ENCODE results near the gene RNF26. TPM values are rescaled to one million over a fixed set of nuclear protein-coding genes. Genes with fewer than 3 reads are reported as not detected.
A peak's percentile ranks its signal among the peaks of the same experiment; 100 is the strongest.

Gene RNF26
- total RNA-seq, 1 experiment from 2014 or later, result 45.6 TPM

DNA sequence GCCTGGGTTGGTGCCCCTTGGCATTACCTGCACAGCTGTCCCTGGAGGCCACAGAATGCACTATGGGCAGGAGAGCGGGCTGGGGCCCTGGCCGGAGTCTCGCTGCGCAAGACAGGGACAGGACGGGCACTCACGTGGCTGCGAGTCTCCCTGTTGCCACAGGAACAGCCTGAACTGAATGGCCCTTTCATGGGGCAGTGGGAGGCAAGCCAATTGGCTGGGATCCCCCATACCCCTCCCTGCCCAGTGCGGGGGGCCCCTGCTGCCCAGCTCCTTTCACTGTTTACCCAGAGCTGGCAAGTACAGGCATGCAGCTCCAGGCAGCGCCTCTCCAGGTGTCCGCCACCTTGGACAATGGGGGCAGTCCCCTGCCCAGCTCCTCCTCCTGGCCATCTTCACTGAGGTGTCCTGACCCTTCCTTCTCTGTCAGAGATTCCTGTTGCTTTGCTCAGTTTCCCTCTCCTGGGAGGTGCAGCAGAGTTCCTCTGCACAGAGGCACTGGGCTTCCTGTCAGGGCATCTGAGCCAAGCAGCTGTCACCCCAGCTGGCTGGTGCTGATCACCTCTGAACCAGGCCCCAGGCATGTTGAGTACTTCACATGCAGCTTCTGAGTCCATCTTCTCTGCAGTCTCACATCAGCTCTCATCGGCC, 42.0 kb downstream of the RNF26 start (continued):
- TF ChIP-seq YY1 (IDR thresholded peaks at IDR 0.05; ENCODE audit: extremely low read depth, insufficient replicate concordance, low read depth, low read length), result no peak
- TF ChIP-seq, protein P1, sequence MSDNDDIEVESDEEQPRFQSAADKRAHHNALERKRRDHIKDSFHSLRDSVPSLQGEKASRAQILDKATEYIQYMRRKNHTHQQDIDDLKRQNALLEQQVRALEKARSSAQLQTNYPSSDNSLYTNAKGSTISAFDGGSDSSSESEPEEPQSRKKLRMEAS (IDR thresholded peaks at IDR 0.05), result no peak
- TF ChIP-seq POLR2A (IDR thresholded peaks at IDR 0.05; ENCODE audit: borderline replicate concordance, extremely low read depth, insufficient read depth, insufficient read length), result no peak
- TF ChIP-seq SIN3A (IDR thresholded peaks at IDR 0.05; ENCODE audit: low read depth), result no peak
- TF ChIP-seq SP1 (IDR thresholded peaks at IDR 0.05; ENCODE audit: low read depth), result no peak
- no peak for TF ChIP-seq CBX3 (IDR thresholded peaks at IDR 0.05; ENCODE audit: low read depth)
- TF ChIP-seq EZH2phosphoT487 (IDR thresholded peaks at IDR 0.05; ENCODE audit: borderline replicate concordance), result no peak
- no peak for TF ChIP-seq ZNF274 (IDR thresholded peaks at IDR 0.05; ENCODE audit: low read depth, low read length)

DNA sequence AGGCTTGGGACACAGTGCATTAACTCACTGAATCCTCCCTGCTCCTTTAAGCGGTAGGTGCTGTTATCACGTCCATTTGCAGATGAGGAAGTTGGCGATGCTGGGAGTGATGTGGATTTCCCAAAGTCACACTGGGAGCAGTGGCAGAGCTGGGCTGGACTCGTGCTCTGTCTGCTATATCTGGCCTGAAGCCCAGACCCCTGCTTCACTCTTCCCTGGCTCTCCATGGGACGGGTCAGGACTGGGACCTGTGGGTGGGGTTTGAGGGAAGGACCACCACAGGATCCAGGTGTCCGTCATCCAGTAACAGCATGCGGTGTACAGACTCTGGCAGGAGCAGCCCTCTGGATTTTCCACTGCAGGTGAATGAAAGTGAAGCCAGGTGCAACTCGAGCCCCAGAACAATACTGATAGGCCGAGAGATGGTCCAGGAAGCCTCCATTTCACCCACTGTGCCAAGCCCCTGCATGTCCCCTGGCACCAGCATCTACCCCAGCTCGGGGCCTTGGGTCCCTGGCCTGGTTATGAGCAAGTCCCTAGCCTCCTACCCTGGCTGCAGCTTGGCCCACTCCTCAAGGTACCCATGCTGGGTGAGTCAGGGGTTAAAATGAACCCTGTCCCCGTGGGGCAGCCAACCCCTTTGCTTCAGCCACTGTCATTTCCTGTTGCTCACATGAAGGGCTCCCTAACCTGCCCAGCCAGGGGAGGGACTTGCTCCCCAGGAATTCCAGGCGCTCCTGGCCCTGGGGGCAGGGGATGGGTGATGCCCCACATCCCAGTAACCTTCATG, 43.0 kb downstream of the RNF26 start:
- ChIA-PET CTCF (interaction anchor here (0.6 to 7.5 kb wide), 6 partner anchors 21 to 765 kb away, joined by 3 to 54 read pairs (median 3); no protein-coding TSS in a partner anchor), POLR2A (no interaction called here), RAD21 (ENCODE audit: low non-redundant PET in 1 of 2, low total read pairs in 2 of 2, uncharacterized antibody in 2 of 2, unreplicated experiment in 2 of 2) (no interaction called here)
- no peaks in the 10 kb centered on the region for H3K9me2 ChIP-seq (ENCODE audit: insufficient read depth)
- intact Hi-C loops (cut with micrococcal nuclease), result no loop called here
- no peaks in the 10 kb centered on the region for H4K20me1 ChIP-seq (ENCODE audit: insufficient read depth)
- H2AFZ ChIP-seq (ENCODE audit: low read depth, low read length, poor library complexity, severe bottlenecking), result no peak overlapping the region
- TF ChIP-seq FOSL1 (IDR thresholded peaks at IDR 0.05; ENCODE audit: low read depth), result no peak
- no peaks in the 10 kb centered on the region for H3K27me3 ChIP-seq (ENCODE audit: insufficient read depth, low read length)
- H3K27ac ChIP-seq (ENCODE audit: low read depth, low read length), result no peak overlapping the region
- DNase-seq (ENCODE audit: low read depth, low spot score), result no peak
- H3K79me2 ChIP-seq (ENCODE audit: insufficient read depth, low read length), result no peaks in the 10 kb centered on the region
- H3K9ac ChIP-seq (ENCODE audit: low read length), result no peak overlapping the region
- BruUV-seq (replicated peaks), result no TSS peak
- no peaks in the 10 kb centered on the region for H3K36me3 ChIP-seq (ENCODE audit: control insufficient read depth in 1 of 2, insufficient read depth in 2 of 2, low read length in 2 of 2)
- H3K4me2 ChIP-seq (ENCODE audit: low read length), result 0 out of 2 replicates have a peak overlapping the region, but pooled peaks have one; percentile 8
- peaks cover 6 to 35% of the 10 kb centered on the region in 2 experiments; a peak in 3 of 4 replicates for H3K4me1 ChIP-seq (ENCODE audit: control insufficient read depth in 1 of 2, insufficient read depth in 2 of 2, low read length in 2 of 2)
- H3K4me3 ChIP-seq (replicated peaks in 1 of 2; ENCODE audit: low read depth in 1 of 2, low read length in 2 of 2), result no peak overlapping the region
- no peak for ATAC-seq
- no peaks in the 10 kb centered on the region for H3K9me3 ChIP-seq (ENCODE audit: control insufficient read depth in 1 of 2, insufficient read depth in 1 of 2, low read depth in 1 of 2, low read length in 2 of 2)

All from HCT116 (cell line).